Measurements from ENCODE around the gene SIM2. TPM values are rescaled to one million over a fixed set of nuclear protein-coding genes. Genes with fewer than 3 reads are reported as not detected.

SIM2 gene
- total RNA-seq, 1 donor from 2014 or later, result 3.1 TPM

GRCh38 chr21:36704958-36705678 is 6.2 kb downstream of the SIM2 start:
- H3K4me1 ChIP-seq (ENCODE audit: control insufficient read depth in 3 of 3, insufficient read depth in 3 of 3, low read length in 3 of 3), result peaks cover 9 to 39% (median 34%) of the 10 kb centered on the region in 3 donors
- H3K27me3 ChIP-seq (ENCODE audit: control insufficient read depth in 3 of 3, insufficient read depth in 3 of 3, low read length in 3 of 3), result peaks cover 98 to 99% (median 98%) of the 10 kb centered on the region in 3 donors
- no peak overlapping the region for H3K4me3 ChIP-seq (ENCODE audit: low read length in 3 of 3)
- H3K27ac ChIP-seq (ENCODE audit: low read depth, low read length), result no peak overlapping the region
- H3K36me3 ChIP-seq (ENCODE audit: control insufficient read depth in 3 of 3, insufficient read depth in 3 of 3, low read length in 3 of 3), result no peaks in the 10 kb centered on the region
- no peak overlapping the region for H3K9ac ChIP-seq (ENCODE audit: low read depth in 1 of 3, low read length in 3 of 3)
- no peaks in the 10 kb centered on the region for H3K9me3 ChIP-seq (ENCODE audit: control insufficient read depth in 3 of 3, low read length in 3 of 3)

GRCh38 chr21:36705679-36706481 is 7.0 kb downstream of the SIM2 start:
- Histone ChIP-seq H3K27me3 (ENCODE audit: control insufficient read depth in 3 of 3, insufficient read depth in 3 of 3, low read length in 3 of 3) (peaks cover 98 to 99% (median 98%) of the 10 kb centered on the region in 3 donors), H3K36me3 (ENCODE audit: control insufficient read depth in 3 of 3, insufficient read depth in 3 of 3, low read length in 3 of 3) (no peaks in the 10 kb centered on the region), H3K4me3 (ENCODE audit: low read length in 3 of 3) (no peak overlapping the region), H3K9me3 (ENCODE audit: control insufficient read depth in 3 of 3, low read length in 3 of 3) (no peaks in the 10 kb centered on the region), H3K4me1 (ENCODE audit: control insufficient read depth in 3 of 3, insufficient read depth in 3 of 3, low read length in 3 of 3) (peaks cover 9 to 31% (median 28%) of the 10 kb centered on the region in 3 donors), H3K27ac (ENCODE audit: low read depth, low read length) (no peak overlapping the region), H3K9ac (ENCODE audit: low read depth in 1 of 3, low read length in 3 of 3) (no peak overlapping the region)

- peaks cover 7 to 26% (median 23%) of the 10 kb centered on the region in 3 donors for H3K4me1 ChIP-seq (ENCODE audit: control insufficient read depth in 3 of 3, insufficient read depth in 3 of 3, low read length in 3 of 3)
- no peak overlapping the region for H3K9ac ChIP-seq (ENCODE audit: low read depth in 1 of 3, low read length in 3 of 3)
- H3K27me3 ChIP-seq (ENCODE audit: control insufficient read depth in 3 of 3, insufficient read depth in 3 of 3, low read length in 3 of 3), result peaks cover 98 to 99% (median 98%) of the 10 kb centered on the region in 3 donors
- no peak overlapping the region for H3K27ac ChIP-seq (ENCODE audit: low read depth, low read length)
- H3K9me3 ChIP-seq (ENCODE audit: control insufficient read depth in 3 of 3, low read length in 3 of 3), result no peaks in the 10 kb centered on the region
- H3K36me3 ChIP-seq (ENCODE audit: control insufficient read depth in 3 of 3, insufficient read depth in 3 of 3, low read length in 3 of 3), result no peaks in the 10 kb centered on the region
- H3K4me3 ChIP-seq (ENCODE audit: low read length in 3 of 3), result no peak overlapping the region
Measured at GRCh38 chr21:36706482-36706852, 7.6 kb downstream of the SIM2 start.

GRCh38 chr21:36706951-36707762 is 8.2 kb downstream of the SIM2 start:
- Histone ChIP-seq H3K4me1 (ENCODE audit: control insufficient read depth in 3 of 3, insufficient read depth in 3 of 3, low read length in 3 of 3) (peaks cover 5 to 23% (median 23%) of the 10 kb centered on the region in 3 donors), H3K9ac (ENCODE audit: low read depth in 1 of 3, low read length in 3 of 3) (no peak overlapping the region), H3K27me3 (ENCODE audit: control insufficient read depth in 3 of 3, insufficient read depth in 3 of 3, low read length in 3 of 3) (peaks cover 97 to 98% (median 98%) of the 10 kb centered on the region in 3 donors), H3K9me3 (ENCODE audit: control insufficient read depth in 3 of 3, low read length in 3 of 3) (no peaks in the 10 kb centered on the region), H3K27ac (ENCODE audit: low read depth, low read length) (no peak overlapping the region), H3K36me3 (ENCODE audit: control insufficient read depth in 3 of 3, insufficient read depth in 3 of 3, low read length in 3 of 3) (no peaks in the 10 kb centered on the region), H3K4me3 (ENCODE audit: low read length in 3 of 3) (no peak overlapping the region)

- H3K4me1 ChIP-seq (ENCODE audit: control insufficient read depth in 3 of 3, insufficient read depth in 3 of 3, low read length in 3 of 3), result peaks cover 5 to 23% (median 23%) of the 10 kb centered on the region in 3 donors
- H3K36me3 ChIP-seq (ENCODE audit: control insufficient read depth in 3 of 3, insufficient read depth in 3 of 3, low read length in 3 of 3), result no peaks in the 10 kb centered on the region
- no peaks in the 10 kb centered on the region for H3K9me3 ChIP-seq (ENCODE audit: control insufficient read depth in 3 of 3, low read length in 3 of 3)
- peaks cover 97 to 99% (median 98%) of the 10 kb centered on the region in 3 donors for H3K27me3 ChIP-seq (ENCODE audit: control insufficient read depth in 3 of 3, insufficient read depth in 3 of 3, low read length in 3 of 3)
- no peak overlapping the region for H3K27ac ChIP-seq (ENCODE audit: low read depth, low read length)
- H3K9ac ChIP-seq (ENCODE audit: low read depth in 1 of 3, low read length in 3 of 3), result no peak overlapping the region
- H3K4me3 ChIP-seq (ENCODE audit: low read length in 3 of 3), result peak overlapping the region in 1 of 3 donors; percentile 45
Measured at GRCh38 chr21:36707763-36708285, 8.9 kb downstream of the SIM2 start.

- H3K9me3 ChIP-seq (ENCODE audit: control insufficient read depth in 3 of 3, low read length in 3 of 3), result no peaks in the 10 kb centered on the region
- peak overlapping the region in 2 of 3 donors; percentile 13 to 45 for H3K4me3 ChIP-seq (ENCODE audit: low read length in 3 of 3)
- H3K9ac ChIP-seq (ENCODE audit: low read depth in 1 of 3, low read length in 3 of 3), result no peak overlapping the region
- no peaks in the 10 kb centered on the region for H3K36me3 ChIP-seq (ENCODE audit: control insufficient read depth in 3 of 3, insufficient read depth in 3 of 3, low read length in 3 of 3)
- H3K27me3 ChIP-seq (ENCODE audit: control insufficient read depth in 3 of 3, insufficient read depth in 3 of 3, low read length in 3 of 3), result peaks cover 92 to 96% (median 93%) of the 10 kb centered on the region in 3 donors
- H3K4me1 ChIP-seq (ENCODE audit: control insufficient read depth in 3 of 3, insufficient read depth in 3 of 3, low read length in 3 of 3), result peaks cover 5 to 23% (median 23%) of the 10 kb centered on the region in 3 donors
- no peak overlapping the region for H3K27ac ChIP-seq (ENCODE audit: low read depth, low read length)
Measured at GRCh38 chr21:36708286-36709029, 9.5 kb downstream of the SIM2 start.

GRCh38 chr21:36709030-36709867 is 10.3 kb downstream of the SIM2 start:
- no peak overlapping the region for H3K4me3 ChIP-seq (ENCODE audit: low read length in 3 of 3)

GRCh38 chr21:36709868-36710728 is 11.2 kb downstream of the SIM2 start:
- peaks cover 5 to 16% (median 15%) of the 10 kb centered on the region in 3 donors for H3K4me1 ChIP-seq (ENCODE audit: control insufficient read depth in 3 of 3, insufficient read depth in 3 of 3, low read length in 3 of 3)
- H3K9me3 ChIP-seq (ENCODE audit: control insufficient read depth in 3 of 3, low read length in 3 of 3), result no peaks in the 10 kb centered on the region
- H3K9ac ChIP-seq (ENCODE audit: low read depth in 1 of 3, low read length in 3 of 3), result no peak overlapping the region
- no peak overlapping the region for H3K27ac ChIP-seq (ENCODE audit: low read depth, low read length)
- H3K27me3 ChIP-seq (ENCODE audit: control insufficient read depth in 3 of 3, insufficient read depth in 3 of 3, low read length in 3 of 3), result peaks cover 80 to 92% (median 83%) of the 10 kb centered on the region in 3 donors
- no peak overlapping the region for H3K4me3 ChIP-seq (ENCODE audit: low read length in 3 of 3)
- no peaks in the 10 kb centered on the region for H3K36me3 ChIP-seq (ENCODE audit: control insufficient read depth in 3 of 3, insufficient read depth in 3 of 3, low read length in 3 of 3)

More at GRCh38 chr21:36709030-36709867, 10.3 kb downstream of the SIM2 start:
- H3K27me3 ChIP-seq (ENCODE audit: control insufficient read depth in 3 of 3, insufficient read depth in 3 of 3, low read length in 3 of 3), result peaks cover 88 to 93% (median 91%) of the 10 kb centered on the region in 3 donors
- no peaks in the 10 kb centered on the region for H3K9me3 ChIP-seq (ENCODE audit: control insufficient read depth in 3 of 3, low read length in 3 of 3)
- H3K36me3 ChIP-seq (ENCODE audit: control insufficient read depth in 3 of 3, insufficient read depth in 3 of 3, low read length in 3 of 3), result no peaks in the 10 kb centered on the region
- no peak overlapping the region for H3K27ac ChIP-seq (ENCODE audit: low read depth, low read length)
- no peak overlapping the region for H3K9ac ChIP-seq (ENCODE audit: low read depth in 1 of 3, low read length in 3 of 3)
- peaks cover 5 to 23% (median 23%) of the 10 kb centered on the region in 3 donors for H3K4me1 ChIP-seq (ENCODE audit: control insufficient read depth in 3 of 3, insufficient read depth in 3 of 3, low read length in 3 of 3)

All from skeletal muscle tissue (tissue), 4 donors.